Activated B cell treated with CpG ODN at 0.5 μM for 24 hours (primary cell): ENCODE results near the gene TTN. TPM values are rescaled to one million over a fixed set of nuclear protein-coding genes. Genes with fewer than 3 reads are reported as not detected.

Experiments
- ATAC-seq: fragments of 200-7000 bp; cut with Tn5 transposase; one replicate; pipeline ENCODE4 v1.10.0; 2021; ENCODE audit warnings: low read depth, mild to moderate bottlenecking, moderate library complexity
- CTCF ChIA-PET: fragments of 350-600 bp; sonication (Branson Sonifier 250); formaldehyde crosslinking; loops from one replicate; lab custom pipeline; 2021; ENCODE audit warnings: antibody characterized with exemption; lab: Charles Lee
- POLR2A ChIA-PET: fragments of 350-600 bp; sonication (Branson Sonifier 250); formaldehyde crosslinking; loops from one replicate; lab custom pipeline; 2021; ENCODE audit warnings: antibody characterized with exemption; lab: Charles Lee
- DNase-seq: peaks from one replicate; pipeline ENCODE4 v3.0.0; 2022
- H3K27ac Mint-ChIP-seq: one replicate; pipeline ENCODE4 v1.8.0; 2020; ENCODE audit warnings: mixed read lengths
- H3K27me3 Mint-ChIP-seq: one replicate; pipeline ENCODE4 v1.8.0; 2021; ENCODE audit warnings: mixed read lengths
- H3K36me3 Mint-ChIP-seq: one replicate; pipeline ENCODE4 v1.8.0; 2021; ENCODE audit warnings: low read depth, mixed read lengths
- H3K4me1 Mint-ChIP-seq: one replicate; pipeline ENCODE4 v1.8.0; 2021; ENCODE audit warnings: mixed read lengths
- H3K4me3 Mint-ChIP-seq: one replicate; pipeline ENCODE4 v1.8.0; 2020; ENCODE audit warnings: mild to moderate bottlenecking, mixed read lengths
- H3K9me3 Mint-ChIP-seq: one replicate; pipeline ENCODE4 v1.8.0; 2020; ENCODE audit warnings: mixed read lengths
- intact Hi-C: fragments of 100-400 bp; cut with micrococcal nuclease; formaldehyde crosslinking; loops from one replicate; pipeline ENCODE4 v1.15.1; 2024
- total RNA-seq: library from RNA; stranded (reverse); gene quantifications from 2 replicates; pipeline ENCODE4 v1.2.3, GENCODE V29; 2022
- TF ChIP-seq, protein P1 (sequence below): fragments of 200-600 bp; IDR thresholded peaks from one replicate; pipeline ENCODE4 v1.8.0; 2022; ENCODE audit warnings: antibody characterized with exemption, mild to moderate bottlenecking

Gene TTN
- total RNA-seq, 1 donor from 2014 or later, result 40.0 TPM

DNA sequence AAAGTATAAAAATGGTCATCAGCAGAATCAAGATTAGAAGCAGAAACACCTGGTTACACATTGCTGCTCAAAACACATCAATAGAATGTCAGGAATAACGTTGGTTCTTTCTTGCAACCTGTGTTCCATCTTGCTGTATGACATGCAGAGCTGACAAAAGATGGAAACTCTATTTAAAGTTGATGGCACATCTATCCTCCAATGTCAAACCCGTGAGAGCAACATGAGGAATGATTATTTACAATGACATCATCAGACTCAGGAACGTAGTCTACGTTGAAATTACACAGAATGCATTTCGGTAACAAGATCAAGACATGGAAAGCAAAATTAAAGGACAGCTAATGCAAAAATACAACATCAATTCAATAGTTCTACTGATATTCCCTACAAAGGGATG is 26.2 kb upstream of the TTN start:
- Mint-ChIP-seq H3K4me1 (peaks cover 9% of the 10 kb centered on the region), H3K9me3 (no peaks in the 10 kb centered on the region), H3K27ac (no peak overlapping the region), H3K4me3 (no peak overlapping the region), H3K36me3 (peaks cover 31% of the 10 kb centered on the region), H3K27me3 (no peaks in the 10 kb centered on the region)
- ChIA-PET CTCF (no interaction called here), POLR2A (no interaction called here)
- no peak for ATAC-seq
- TF ChIP-seq, protein P1, sequence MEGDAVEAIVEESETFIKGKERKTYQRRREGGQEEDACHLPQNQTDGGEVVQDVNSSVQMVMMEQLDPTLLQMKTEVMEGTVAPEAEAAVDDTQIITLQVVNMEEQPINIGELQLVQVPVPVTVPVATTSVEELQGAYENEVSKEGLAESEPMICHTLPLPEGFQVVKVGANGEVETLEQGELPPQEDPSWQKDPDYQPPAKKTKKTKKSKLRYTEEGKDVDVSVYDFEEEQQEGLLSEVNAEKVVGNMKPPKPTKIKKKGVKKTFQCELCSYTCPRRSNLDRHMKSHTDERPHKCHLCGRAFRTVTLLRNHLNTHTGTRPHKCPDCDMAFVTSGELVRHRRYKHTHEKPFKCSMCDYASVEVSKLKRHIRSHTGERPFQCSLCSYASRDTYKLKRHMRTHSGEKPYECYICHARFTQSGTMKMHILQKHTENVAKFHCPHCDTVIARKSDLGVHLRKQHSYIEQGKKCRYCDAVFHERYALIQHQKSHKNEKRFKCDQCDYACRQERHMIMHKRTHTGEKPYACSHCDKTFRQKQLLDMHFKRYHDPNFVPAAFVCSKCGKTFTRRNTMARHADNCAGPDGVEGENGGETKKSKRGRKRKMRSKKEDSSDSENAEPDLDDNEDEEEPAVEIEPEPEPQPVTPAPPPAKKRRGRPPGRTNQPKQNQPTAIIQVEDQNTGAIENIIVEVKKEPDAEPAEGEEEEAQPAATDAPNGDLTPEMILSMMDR, result no peak
- no peak for DNase-seq
- intact Hi-C loops, result no loop called here

DNA sequence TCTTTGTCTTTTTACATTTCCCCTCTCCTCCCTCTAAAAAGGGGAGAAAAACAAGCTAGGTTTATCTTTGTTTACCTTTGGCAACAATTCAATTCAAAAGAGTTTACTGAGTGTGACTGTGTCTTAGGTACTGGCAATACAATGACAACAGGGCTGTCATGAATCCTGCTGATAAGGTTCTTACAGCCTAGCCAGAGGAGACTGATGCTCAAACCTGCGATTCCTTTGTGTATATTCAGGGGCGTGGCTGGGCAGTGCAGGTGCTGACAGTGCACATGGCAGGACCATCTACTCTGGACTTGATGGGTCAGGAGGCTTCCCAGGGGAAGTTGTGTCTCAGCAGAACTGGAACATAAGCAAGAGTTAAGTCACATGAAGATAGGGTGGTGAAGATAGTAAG is 23.2 kb upstream of the TTN start:
- POLR2A ChIA-PET, result no interaction called here
- H3K36me3 Mint-ChIP-seq, result peaks cover 33% of the 10 kb centered on the region
- H3K4me3 Mint-ChIP-seq, result no peak overlapping the region
- CTCF ChIA-PET, result interaction anchor here (0.9 kb wide), 1 partner anchor 69 kb away, joined by 3 read pairs; no protein-coding TSS in a partner anchor
- intact Hi-C loops, result no loop called here
- TF ChIP-seq, protein P1, result no peak
- no peak overlapping the region for H3K27ac Mint-ChIP-seq
- H3K9me3 Mint-ChIP-seq, result no peaks in the 10 kb centered on the region
- no peaks in the 10 kb centered on the region for H3K27me3 Mint-ChIP-seq
- ATAC-seq (no peak), DNase-seq (no peak)
- H3K4me1 Mint-ChIP-seq, result peaks cover 9% of the 10 kb centered on the region

DNA sequence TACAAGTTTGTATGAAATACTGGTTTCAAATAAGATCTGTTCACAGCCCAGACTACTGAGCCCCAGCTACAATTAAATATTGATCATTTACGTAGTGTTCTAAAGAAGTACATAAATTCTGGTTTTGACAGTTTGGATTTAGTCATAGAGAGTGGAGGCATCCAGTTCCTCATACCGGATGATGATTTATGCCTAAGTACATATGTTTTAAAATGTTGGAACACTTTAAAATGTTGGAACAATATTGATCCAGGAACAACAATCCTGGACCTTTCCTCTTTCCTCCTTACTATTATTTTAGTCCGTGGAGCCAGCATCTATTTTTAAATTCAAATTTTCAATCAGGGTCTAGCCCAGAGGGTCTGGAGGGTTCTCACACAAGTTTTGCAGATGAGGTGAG is 22.8 kb upstream of the TTN start:
- ChIA-PET CTCF (interaction anchor here (0.9 kb wide), 1 partner anchor 68 kb away, joined by 3 read pairs; no protein-coding TSS in a partner anchor), POLR2A (no interaction called here)
- no peaks in the 10 kb centered on the region for H3K9me3 Mint-ChIP-seq
- peaks cover 9% of the 10 kb centered on the region for H3K4me1 Mint-ChIP-seq
- no peak for DNase-seq
- no peak overlapping the region for H3K27ac Mint-ChIP-seq
- peaks cover 35% of the 10 kb centered on the region for H3K36me3 Mint-ChIP-seq
- H3K27me3 Mint-ChIP-seq, result no peaks in the 10 kb centered on the region
- intact Hi-C loops, result no loop called here
- no peak overlapping the region for H3K4me3 Mint-ChIP-seq
- no peak for ATAC-seq
- TF ChIP-seq, protein P1, result no peak

DNA sequence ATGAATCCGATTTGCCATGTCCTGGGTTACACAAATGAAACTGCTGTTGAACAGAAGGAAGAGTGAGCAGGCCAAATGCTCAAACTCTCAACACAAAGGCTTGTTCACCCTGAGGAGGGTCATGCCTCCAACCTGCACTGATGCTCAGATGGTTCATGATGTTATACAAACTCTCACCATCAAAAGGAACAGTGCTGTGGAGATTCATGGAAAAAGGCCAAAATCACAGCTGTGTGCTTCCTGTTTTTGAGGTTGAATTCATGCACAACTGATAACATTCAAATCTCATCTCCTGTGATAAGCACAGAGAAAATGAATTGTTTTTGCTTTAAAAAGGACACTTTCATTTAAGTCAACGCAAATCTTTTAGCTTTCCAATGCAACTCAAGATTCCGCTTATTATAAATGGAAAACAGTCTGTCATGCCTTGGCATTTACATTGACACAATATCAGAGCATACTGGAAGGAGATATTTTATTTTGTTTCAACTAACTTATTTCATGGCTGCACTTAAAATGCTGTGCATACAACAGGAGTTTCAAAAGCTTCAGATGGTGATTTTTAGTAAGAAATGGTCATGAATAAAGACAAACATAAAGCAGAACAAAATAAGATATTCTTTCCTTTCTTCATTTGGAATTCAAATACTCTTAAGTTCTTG is 22.2 kb upstream of the TTN start:
- peaks cover 9% of the 10 kb centered on the region for H3K4me1 Mint-ChIP-seq
- H3K27ac Mint-ChIP-seq, result no peak overlapping the region
- H3K27me3 Mint-ChIP-seq, result no peaks in the 10 kb centered on the region
- CTCF ChIA-PET, result no interaction called here
- TF ChIP-seq, protein P1, result no peak
- DNase-seq (no peak), ATAC-seq (no peak)
- intact Hi-C loops, result no loop called here
- H3K4me3 Mint-ChIP-seq, result no peak overlapping the region
- peaks cover 35% of the 10 kb centered on the region for H3K36me3 Mint-ChIP-seq
- H3K9me3 Mint-ChIP-seq, result no peaks in the 10 kb centered on the region
- POLR2A ChIA-PET, result no interaction called here

DNA sequence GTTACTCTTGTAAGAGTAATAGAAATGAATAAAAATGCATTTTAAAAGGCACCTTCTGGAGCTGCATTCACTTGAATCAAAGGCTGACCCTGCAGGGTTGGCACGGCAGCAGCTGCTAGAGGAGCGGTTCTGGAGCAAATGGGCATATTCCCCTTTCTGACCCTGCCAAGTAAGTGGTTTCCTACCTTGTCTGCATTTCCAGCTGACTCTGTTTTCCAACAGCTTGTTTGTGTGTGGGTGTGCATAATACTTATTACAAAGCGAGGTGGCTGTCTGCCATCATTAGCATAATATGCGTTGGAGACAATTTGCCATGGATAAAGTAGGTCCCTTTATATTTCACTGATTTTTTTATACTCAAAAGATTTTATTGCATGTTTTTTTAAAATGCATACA is 21.3 kb upstream of the TTN start:
- DNase-seq (no peak), ATAC-seq (no peak)
- Mint-ChIP-seq H3K4me3 (no peak overlapping the region), H3K4me1 (peaks cover 9% of the 10 kb centered on the region), H3K9me3 (no peaks in the 10 kb centered on the region), H3K27me3 (no peaks in the 10 kb centered on the region), H3K27ac (no peak overlapping the region), H3K36me3 (peaks cover 29% of the 10 kb centered on the region)
- CTCF ChIA-PET, result no interaction called here
- POLR2A ChIA-PET, result no interaction called here
- intact Hi-C loops, result no loop called here
- TF ChIP-seq, protein P1, result no peak
